Neural progenitor cell (in vitro differentiated cells): ENCODE results near the gene TACR1. TPM values are rescaled to one million over a fixed set of nuclear protein-coding genes. Genes with fewer than 3 reads are reported as not detected.

Experiments used
- DNase-seq: peaks from one replicate; pipeline ENCODE4 v3.0.0-alpha.2; 2016; ENCODE audit warnings: low spot score
- H2AFZ ChIP-seq: fragments of 200-600 bp; sonication (generic); replicated peaks from 2 replicates; pipeline ENCODE4 v1.6.1; 2016; ENCODE audit warnings: antibody characterized with exemption
- H3F3A ChIP-seq: fragments of 200-600 bp; sonication (generic); 2 replicates; pipeline ENCODE4 v1.6.1; 2016; ENCODE audit warnings: antibody characterized with exemption, low read depth
- H3K27ac ChIP-seq: fragments of 200-600 bp; sonication (generic); 2 replicates; pipeline ENCODE4 v1.5.1; 2016; ENCODE audit warnings: mild to moderate bottlenecking
- H3K27me3 ChIP-seq: fragments of 200-600 bp; sonication (generic); 2 replicates; pipeline ENCODE4 v1.6.1; 2016; ENCODE audit warnings: mild to moderate bottlenecking, moderate library complexity
- H3K36me3 ChIP-seq: fragments of 200-600 bp; sonication (generic); 2 replicates; pipeline ENCODE4 v1.5.1; 2016
- H3K4me1 ChIP-seq: fragments of 200-600 bp; sonication (generic); 2 replicates; pipeline ENCODE4 v1.6.1; 2016; ENCODE audit warnings: mixed run types
- H3K4me2 ChIP-seq: fragments of 200-600 bp; sonication (generic); 2 replicates; pipeline ENCODE4 v1.6.1; 2016
- H3K4me3 ChIP-seq: fragments of 200-600 bp; sonication (generic); 2 replicates; pipeline ENCODE4 v1.5.1; 2016
- H3K79me2 ChIP-seq: fragments of 200-600 bp; sonication (generic); 2 replicates; pipeline ENCODE4 v1.6.1; 2016; ENCODE audit warnings: low read depth
- H3K9ac ChIP-seq: fragments of 200-600 bp; sonication (generic); 2 replicates; pipeline ENCODE4 v1.6.1; 2016
- H3K9me3 ChIP-seq: fragments of 200-600 bp; sonication (generic); 2 replicates; pipeline ENCODE4 v1.5.1; 2016; ENCODE audit warnings: low read depth
- H4K20me1 ChIP-seq: fragments of 200-600 bp; sonication (generic); 2 replicates; pipeline ENCODE4 v1.6.1; 2016; ENCODE audit warnings: low read depth
- H3K27ac Mint-ChIP-seq: 3 replicates; pipeline ENCODE4 v1.8.0; 2021; ENCODE audit warnings: mixed read lengths
- H3K27me3 Mint-ChIP-seq: 2 replicates; pipeline ENCODE4 v1.8.0; 2022; ENCODE audit warnings: low read depth, mild to moderate bottlenecking, inconsistent platforms, moderate library complexity, mixed read lengths; ENCODE audit not compliant: insufficient read depth
- H3K36me3 Mint-ChIP-seq: 3 replicates; pipeline ENCODE4 v1.8.0; 2021; ENCODE audit warnings: mixed read lengths
- H3K4me1 Mint-ChIP-seq: 3 replicates; pipeline ENCODE4 v1.8.0; 2021; ENCODE audit warnings: mixed read lengths
- H3K4me3 Mint-ChIP-seq: 3 replicates; pipeline ENCODE4 v1.8.0; 2021; ENCODE audit warnings: mild to moderate bottlenecking, moderate library complexity, mixed read lengths
- H3K9me3 Mint-ChIP-seq: 3 replicates; pipeline ENCODE4 v1.8.0; 2020; ENCODE audit warnings: mixed read lengths
- EZH2 ChIP-seq: fragments of 200-600 bp; sonication (generic); IDR thresholded peaks from 2 replicates; pipeline ENCODE4 v1.6.1; 2017; ENCODE audit warnings: antibody characterized with exemption, mild to moderate bottlenecking, moderate library complexity
- EZH2phosphoT487 ChIP-seq: fragments of 200-600 bp; sonication (generic); IDR thresholded peaks from 2 replicates; pipeline ENCODE4 v1.6.1; 2017; ENCODE audit warnings: antibody characterized with exemption
- total RNA-seq: library from RNA; depleted of rRNA; stranded (reverse); fragments of >200 nt; gene quantifications from 2 replicates; pipeline ENCODE4 v1.2.3, GENCODE V29; 2015; ENCODE audit warnings: low replicate concordance
- TF ChIP-seq, protein P1 (sequence below): fragments of 200-600 bp; sonication (generic); IDR thresholded peaks from 2 replicates; pipeline ENCODE4 v1.5.1; 2017; ENCODE audit warnings: antibody characterized with exemption, mild to moderate bottlenecking

The TACR1 gene
- total RNA-seq, 1 donor from 2014 or later: not detected

DNA sequence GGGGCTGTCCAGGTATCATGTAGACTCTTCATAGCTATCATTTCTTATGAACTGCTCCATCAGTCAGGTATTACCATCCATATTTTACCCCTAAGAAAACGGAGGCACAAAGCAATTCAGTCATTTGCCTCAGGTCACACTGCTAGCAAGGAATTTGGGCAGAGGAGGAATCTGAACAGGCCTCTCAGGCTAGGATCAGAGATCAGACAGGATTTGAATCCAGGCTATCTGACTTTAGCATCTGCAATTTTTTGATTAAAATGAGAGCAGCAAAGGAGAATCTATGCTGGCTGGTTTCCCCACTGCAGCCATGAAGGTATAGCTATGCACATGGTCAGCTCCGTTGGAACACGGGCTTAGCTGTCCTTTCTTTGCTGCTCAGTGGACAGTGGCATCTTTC is 60.1 kb downstream of the TACR1 start:
- no peak overlapping the region for H2AFZ ChIP-seq
- no peaks in the 10 kb centered on the region for H3K36me3 ChIP-seq
- H3K27me3 ChIP-seq: no peaks in the 10 kb centered on the region
- no peak overlapping the region for H3K4me3 Mint-ChIP-seq
- H3K4me3 ChIP-seq: no peak overlapping the region
- H3F3A ChIP-seq: no peaks in the 10 kb centered on the region
- no peaks in the 10 kb centered on the region for H4K20me1 ChIP-seq
- TF ChIP-seq, protein P1, sequence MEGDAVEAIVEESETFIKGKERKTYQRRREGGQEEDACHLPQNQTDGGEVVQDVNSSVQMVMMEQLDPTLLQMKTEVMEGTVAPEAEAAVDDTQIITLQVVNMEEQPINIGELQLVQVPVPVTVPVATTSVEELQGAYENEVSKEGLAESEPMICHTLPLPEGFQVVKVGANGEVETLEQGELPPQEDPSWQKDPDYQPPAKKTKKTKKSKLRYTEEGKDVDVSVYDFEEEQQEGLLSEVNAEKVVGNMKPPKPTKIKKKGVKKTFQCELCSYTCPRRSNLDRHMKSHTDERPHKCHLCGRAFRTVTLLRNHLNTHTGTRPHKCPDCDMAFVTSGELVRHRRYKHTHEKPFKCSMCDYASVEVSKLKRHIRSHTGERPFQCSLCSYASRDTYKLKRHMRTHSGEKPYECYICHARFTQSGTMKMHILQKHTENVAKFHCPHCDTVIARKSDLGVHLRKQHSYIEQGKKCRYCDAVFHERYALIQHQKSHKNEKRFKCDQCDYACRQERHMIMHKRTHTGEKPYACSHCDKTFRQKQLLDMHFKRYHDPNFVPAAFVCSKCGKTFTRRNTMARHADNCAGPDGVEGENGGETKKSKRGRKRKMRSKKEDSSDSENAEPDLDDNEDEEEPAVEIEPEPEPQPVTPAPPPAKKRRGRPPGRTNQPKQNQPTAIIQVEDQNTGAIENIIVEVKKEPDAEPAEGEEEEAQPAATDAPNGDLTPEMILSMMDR: no peak
- TF ChIP-seq EZH2 (no peak), EZH2phosphoT487 (no peak)
- H3K4me2 ChIP-seq: no peak overlapping the region
- H3K9me3 ChIP-seq: no peaks in the 10 kb centered on the region
- H3K4me1 Mint-ChIP-seq: no peaks in the 10 kb centered on the region
- no peak for DNase-seq
- H3K27ac ChIP-seq: no peak overlapping the region
- H3K36me3 Mint-ChIP-seq: no peaks in the 10 kb centered on the region
- H3K9me3 Mint-ChIP-seq: no peaks in the 10 kb centered on the region
- no peak overlapping the region for H3K9ac ChIP-seq
- H3K27me3 Mint-ChIP-seq: no peaks in the 10 kb centered on the region
- H3K4me1 ChIP-seq: no peaks in the 10 kb centered on the region
- H3K79me2 ChIP-seq: no peaks in the 10 kb centered on the region
- no peak overlapping the region for H3K27ac Mint-ChIP-seq

DNA sequence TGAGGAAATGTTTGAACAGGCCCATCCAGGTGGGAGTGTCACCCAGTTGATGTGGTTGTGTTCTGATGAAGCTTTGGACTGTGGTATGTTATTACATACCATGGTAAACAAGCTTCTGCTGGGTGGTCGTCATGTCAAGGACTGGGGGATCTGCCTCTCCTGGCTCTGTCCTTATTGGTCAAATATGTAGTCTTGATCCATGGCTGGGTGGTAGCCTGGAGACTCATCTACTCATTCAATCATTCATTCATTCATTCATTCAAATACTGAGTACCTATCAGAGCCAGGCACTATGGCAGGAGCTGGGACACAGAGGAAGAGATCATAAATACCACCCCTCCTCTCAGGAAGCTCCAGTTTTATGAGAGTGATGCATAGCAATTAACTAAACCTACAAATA is 60.8 kb downstream of the TACR1 start:
- Histone ChIP-seq H3K36me3 (no peaks in the 10 kb centered on the region), H3K4me2 (no peak overlapping the region), H3K9ac (no peak overlapping the region), H3K9me3 (no peaks in the 10 kb centered on the region), H3K4me1 (no peaks in the 10 kb centered on the region), H4K20me1 (no peaks in the 10 kb centered on the region), H3F3A (no peaks in the 10 kb centered on the region), H3K27ac (no peak overlapping the region), H3K79me2 (no peaks in the 10 kb centered on the region), H2AFZ (no peak overlapping the region), H3K27me3 (no peaks in the 10 kb centered on the region), H3K4me3 (no peak overlapping the region)
- no peak for DNase-seq
- no peaks in the 10 kb centered on the region for H3K36me3 Mint-ChIP-seq
- no peaks in the 10 kb centered on the region for H3K27me3 Mint-ChIP-seq
- TF ChIP-seq, protein P1: no peak
- H3K4me1 Mint-ChIP-seq: no peaks in the 10 kb centered on the region
- no peak overlapping the region for H3K27ac Mint-ChIP-seq
- no peaks in the 10 kb centered on the region for H3K9me3 Mint-ChIP-seq
- H3K4me3 Mint-ChIP-seq: no peak overlapping the region

DNA sequence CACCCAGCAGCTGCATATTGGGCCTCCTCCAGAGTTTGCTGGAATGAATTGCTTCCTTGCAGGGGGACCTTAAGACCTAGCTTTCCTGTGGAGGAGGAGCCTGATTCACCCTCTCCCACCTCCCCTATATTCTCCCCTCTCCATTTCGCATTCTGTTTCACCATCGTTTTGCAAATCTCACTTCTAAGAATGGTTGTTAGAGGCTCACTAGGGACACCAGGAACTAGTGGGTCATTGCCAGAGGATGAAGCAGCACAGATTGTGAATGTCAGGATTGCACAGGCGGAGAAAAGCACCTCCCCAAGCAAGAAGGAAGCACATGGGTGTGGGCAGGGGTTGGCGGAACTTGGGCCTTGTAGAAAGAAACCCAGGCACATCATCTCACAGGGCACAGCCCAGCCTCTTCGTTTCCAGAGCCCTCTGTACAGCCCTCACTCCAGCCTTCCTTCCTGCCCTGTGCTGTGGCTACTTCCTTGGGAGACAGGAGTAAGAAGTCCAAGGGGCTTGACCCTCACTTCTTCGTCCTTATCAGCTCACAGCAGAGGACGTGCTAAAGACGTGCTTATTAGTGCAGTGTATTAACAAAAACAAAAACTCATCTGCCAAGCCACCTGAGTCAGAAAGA is 63.4 kb downstream of the TACR1 start:
- Histone ChIP-seq H3K36me3 (no peaks in the 10 kb centered on the region), H3K27ac (no peak overlapping the region), H4K20me1 (no peaks in the 10 kb centered on the region), H3K79me2 (no peaks in the 10 kb centered on the region), H3K4me1 (no peaks in the 10 kb centered on the region), H2AFZ (no peak overlapping the region), H3K9me3 (no peaks in the 10 kb centered on the region), H3F3A (no peaks in the 10 kb centered on the region), H3K9ac (no peak overlapping the region), H3K4me2 (no peak overlapping the region), H3K27me3 (no peaks in the 10 kb centered on the region), H3K4me3 (no peak overlapping the region)
- Mint-ChIP-seq H3K9me3 (no peaks in the 10 kb centered on the region), H3K27ac (no peak overlapping the region), H3K4me3 (no peak overlapping the region), H3K36me3 (no peaks in the 10 kb centered on the region), H3K27me3 (no peaks in the 10 kb centered on the region), H3K4me1 (no peaks in the 10 kb centered on the region)
- no peak for DNase-seq
- TF ChIP-seq, protein P1: no peak
- no peak for TF ChIP-seq EZH2
- TF ChIP-seq EZH2phosphoT487: no peak
